Psoas muscle (tissue), 8 donors: ENCODE data around the gene MYOZ2. TPM values are rescaled to one million over a fixed set of nuclear protein-coding genes. Genes with fewer than 3 reads are reported as not detected.

Source experiments
- ATAC-seq, 4 donors: fragments of 200-7000 bp; cut with Tn5 transposase; one replicate each; pipeline ENCODE4 v1.9.1; 2020; ENCODE audit warnings: moderate library complexity in 3 of 4, mild to moderate bottlenecking in 2 of 4
- DNase-seq, 2 donors: peaks; one replicate each; pipeline ENCODE4 v3.0.0-alpha.2; 2020
- H3K27ac ChIP-seq: fragments of 200-600 bp; one replicate; pipeline ENCODE4 v1.8.0; 2022
- H3K27me3 ChIP-seq, 3 donors: fragments of 200-600 bp in 1 of 3; one replicate each; pipeline versions ENCODE4 v1.6.1 to v1.8.0; 2013 to 2022; ENCODE audit warnings: low read length in 2 of 3, mild to moderate bottlenecking in 2 of 3, moderate library complexity in 1 of 3; ENCODE audit not compliant: insufficient read depth in 3 of 3
- H3K36me3 ChIP-seq, 2 donors: fragments of 200-600 bp in 1 of 2; one replicate each; pipeline versions ENCODE4 v1.6.1 to v1.8.0; 2013 to 2022; ENCODE audit warnings: low read depth in 1 of 2, mild to moderate bottlenecking in 1 of 2, moderate library complexity in 1 of 2; ENCODE audit not compliant: insufficient read depth in 1 of 2
- H3K4me1 ChIP-seq: fragments of 200-600 bp; one replicate; pipeline ENCODE4 v1.8.0; 2022
- H3K4me3 ChIP-seq: fragments of 200-600 bp; one replicate; pipeline ENCODE4 v1.8.0; 2022; ENCODE audit warnings: mild to moderate bottlenecking
- H3K9me3 ChIP-seq: fragments of 200-600 bp; one replicate; pipeline ENCODE4 v1.8.0; 2022
- CTCF ChIP-seq: fragments of 200-600 bp; IDR thresholded peaks from one replicate; pipeline ENCODE4 v1.8.0; 2022; ENCODE audit warnings: antibody characterized with exemption
- WGBS, 3 donors: extraction: QIAGEN DNeasy Blood & Tissue Kit; methylation state at CpG; one replicate each; pipeline versions ENCODE4 v1.1.6 to v1.1.7; 2013; 5-methylcytosine and 5-hydroxymethylcytosine counted together
- intact Hi-C, 2 donors: fragments of 100-400 bp; cut with DNase I; formaldehyde crosslinking; loops; one replicate each; pipeline versions ENCODE4 v1.11.0 to v1.14.2; 2022
- polyA plus RNA-seq, 3 donors: library from polyadenylated mRNA; stranded (reverse); fragments of 200-250 nt; gene quantifications; one replicate each; pipeline ENCODE4 v1.2.3, GENCODE V29; 2013
- total RNA-seq, 4 donors: library from RNA; stranded (reverse); fragmentation: NEBNext Ultra II Directional in 2 of 4; extraction: Animal tissue kit (Norgen Biotek cat#: 25700) in 2 of 4; gene quantifications; one replicate each; pipeline versions ENCODE4 v1.2.1 to v1.2.4, GENCODE V29; 2021 to 2023
- donor health status: healthy with polysubstance abuse.
- donor health status: DM: no; HTN: no; CAD: no; lungs with moderate emphysema.
- donor health status: Bipolar disorder and iron deficiency.
- donor health status: healthy.
- donor health status: DM: yes; HTN: yes; CAD: no.
- donor health status: DM: no; HTN: no; CAD: no.
- donor health status: DM: no; HTN: no; CAD: no.
- donor health status: DM: yes; HTN: yes; CAD: no.

Gene MYOZ2
- total and polyA plus RNA-seq, 7 donors, result 55.1 to 469 (median 204) TPM

- H3K4me1 ChIP-seq, result no peaks in the 10 kb centered on the region
- no peak overlapping the region for H3K27ac ChIP-seq
- 35 to 66% (median 55%) methylated on average over 3 of the region's 3 CpGs for WGBS, 3 donors
- intact Hi-C loops, result no loop called here
- DNase-seq (no peak), ATAC-seq (no peak)
- no peaks in the 10 kb centered on the region for H3K36me3 ChIP-seq
- no peaks in the 10 kb centered on the region for H3K9me3 ChIP-seq
- no peaks in the 10 kb centered on the region for H3K27me3 ChIP-seq
- no peak for TF ChIP-seq CTCF
- no peak overlapping the region for H3K4me3 ChIP-seq
Measured at GRCh38 chr4:119128148-119128547, 7.5 kb upstream of the MYOZ2 start.

GRCh38 chr4:119130365-119131065 lies 5.1 kb upstream of the MYOZ2 start:
- ATAC-seq (no peak), DNase-seq (no peak)
- intact Hi-C loops, result loop anchor here in 1 of 2 donors (10.0 kb wide), 1 partner anchor 86 kb away; no protein-coding TSS in a partner anchor
- Histone ChIP-seq H3K27ac (no peak overlapping the region), H3K4me1 (peaks cover 9% of the 10 kb centered on the region), H3K36me3 (no peaks in the 10 kb centered on the region), H3K9me3 (no peaks in the 10 kb centered on the region), H3K27me3 (no peaks in the 10 kb centered on the region), H3K4me3 (no peak overlapping the region)
- TF ChIP-seq CTCF, result no peak
- 82 to 84% (median 82%) methylated on average over 4 of the region's 4 CpGs for WGBS, 3 donors

- peaks cover 9% of the 10 kb centered on the region for H3K4me1 ChIP-seq
- H3K27ac ChIP-seq, result no peak overlapping the region
- no peaks in the 10 kb centered on the region for H3K9me3 ChIP-seq
- intact Hi-C loops, result loop anchor here in 1 of 2 donors (10.0 kb wide), 1 partner anchor 86 kb away; no protein-coding TSS in a partner anchor
- H3K27me3 ChIP-seq, result no peaks in the 10 kb centered on the region
- H3K36me3 ChIP-seq, result no peaks in the 10 kb centered on the region
- WGBS, 3 donors, result 89 to 95% (median 91%) methylated on average over 4 of the region's 4 CpGs
- H3K4me3 ChIP-seq, result no peak overlapping the region
- TF ChIP-seq CTCF, result no peak
- DNase-seq (no peak), ATAC-seq (no peak)
Measured at GRCh38 chr4:119131164-119131563, 4.5 kb upstream of the MYOZ2 start.

- intact Hi-C loops, result loop anchor here in 1 of 2 donors (10.0 kb wide), 1 partner anchor 88 kb away; no protein-coding TSS in a partner anchor
- no peak for TF ChIP-seq CTCF
- no peak for DNase-seq
- no peak for ATAC-seq
- H3K27me3 ChIP-seq, result no peaks in the 10 kb centered on the region
- no peak overlapping the region for H3K4me3 ChIP-seq
- no peaks in the 10 kb centered on the region for H3K9me3 ChIP-seq
- no peak overlapping the region for H3K27ac ChIP-seq
- 64 to 77% (median 64%) methylated on average over 5 of the region's 5 CpGs for WGBS, 3 donors
- H3K4me1 ChIP-seq, result peaks cover 13% of the 10 kb centered on the region
- H3K36me3 ChIP-seq, result no peaks in the 10 kb centered on the region
Measured at GRCh38 chr4:119132306-119132705, 3.3 kb upstream of the MYOZ2 start.
